ENCODE data around the gene NECTIN4. TPM values are rescaled to one million over a fixed set of nuclear protein-coding genes. Genes with fewer than 3 reads are reported as not detected.

NECTIN4 gene
- total and polyA plus RNA-seq, 2 experiments from 2014 or later, result 5.9 to 8.5 TPM

GRCh38 chr1:161084597-161084988, 4.8 kb downstream of the NECTIN4 start:
- Histone ChIP-seq H3K27me3 (no peaks in the 10 kb centered on the region), H3K4me2 (peak overlapping the region; percentile 73), H3K27ac (peak overlapping the region; percentile 99), H3K4me3 (no peak overlapping the region), H3K9me3 (ENCODE audit: low read depth) (no peaks in the 10 kb centered on the region), H2AFZ (no peak overlapping the region), H3K36me3 (replicated peaks; ENCODE audit: insufficient read depth, low read depth) (no peaks in the 10 kb centered on the region), H3K79me2 (peaks cover 13% of the 10 kb centered on the region), H3K9me2 (replicated peaks; ENCODE audit: insufficient read depth) (no peaks in the 10 kb centered on the region), H3K4me1 (ENCODE audit: insufficient read depth) (peaks cover 35% of the 10 kb centered on the region), H4K20me1 (ENCODE audit: insufficient read depth, poor library complexity, severe bottlenecking) (no peaks in the 10 kb centered on the region)
- peak; percentile 49 for DNase-seq (ENCODE audit: low spot score)
- 0% methylated on average over 1 of the region's 1 CpG for WGBS (ENCODE audit: low lambda C conversion rate, missing lambda C conversion rate)
- TF ChIP-seq CTCF (IDR thresholded peaks at IDR 0.05; ENCODE audit: poor library complexity) (no peak), EZH2phosphoT487 (IDR thresholded peaks at IDR 0.05; ENCODE audit: low read depth, severe bottlenecking, unreplicated experiment) (no peak), EZH2 (IDR thresholded peaks at IDR 0.05; ENCODE audit: borderline replicate concordance) (no peak)

- no peak overlapping the region for H2AFZ ChIP-seq
Measured at GRCh38 chr1:161083748-161084596, 5.4 kb downstream of the NECTIN4 start.

DNA sequence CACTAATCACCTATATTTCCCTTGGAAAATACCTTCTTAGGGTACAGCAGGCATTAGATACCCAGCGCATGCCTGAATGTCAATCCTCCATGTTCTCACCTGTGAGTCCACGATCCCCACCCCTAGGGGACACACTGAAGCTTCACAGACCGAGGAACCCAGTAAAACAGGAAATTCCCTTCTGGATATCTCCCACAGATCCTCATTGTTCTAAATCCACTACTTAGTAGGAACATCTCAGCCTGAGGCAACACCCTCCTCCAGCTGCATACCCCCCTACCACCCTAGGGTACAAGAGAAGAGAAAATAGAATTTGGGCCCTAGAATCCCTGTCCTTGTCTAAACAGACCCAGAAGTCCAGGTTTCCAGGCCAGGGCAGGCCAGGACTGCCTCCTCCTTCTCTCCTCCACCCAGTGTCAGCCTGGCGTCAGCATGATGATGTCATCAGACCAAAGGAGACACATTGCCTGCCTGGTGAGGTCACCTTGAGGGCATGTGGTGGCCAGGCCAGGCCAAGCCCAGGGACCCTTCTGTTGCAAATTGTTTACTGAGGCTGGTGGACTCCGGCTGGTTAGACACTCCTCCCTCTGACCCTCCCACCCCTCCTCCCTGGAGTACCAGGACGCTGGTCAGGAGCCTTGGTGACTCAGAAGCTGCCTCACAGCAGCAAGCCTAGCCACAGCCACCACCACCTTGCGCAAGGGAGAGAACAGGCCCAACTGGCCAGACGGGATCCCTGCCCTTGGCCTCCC, 6.2 kb downstream of the NECTIN4 start:
- H4K20me1 ChIP-seq (ENCODE audit: insufficient read depth, poor library complexity, severe bottlenecking), result no peaks in the 10 kb centered on the region
- peak overlapping the region; percentile 99 for H3K27ac ChIP-seq
- DNase-seq (ENCODE audit: low spot score), result peak; percentile 94
- H2AFZ ChIP-seq, result peak overlapping the region; percentile 22
- peaks cover 9% of the 10 kb centered on the region for H3K79me2 ChIP-seq
- H3K9me2 ChIP-seq (replicated peaks; ENCODE audit: insufficient read depth), result no peaks in the 10 kb centered on the region
- 35% methylated on average over 8 of the region's 8 CpGs for WGBS (ENCODE audit: low lambda C conversion rate, missing lambda C conversion rate)
- no peaks in the 10 kb centered on the region for H3K9me3 ChIP-seq (ENCODE audit: low read depth)
- H3K4me1 ChIP-seq (ENCODE audit: insufficient read depth), result peaks cover 35% of the 10 kb centered on the region
- TF ChIP-seq CTCF (IDR thresholded peaks at IDR 0.05; ENCODE audit: poor library complexity) (no peak), EZH2phosphoT487 (IDR thresholded peaks at IDR 0.05; ENCODE audit: low read depth, severe bottlenecking, unreplicated experiment) (no peak)
- no peaks in the 10 kb centered on the region for H3K27me3 ChIP-seq
- no peaks in the 10 kb centered on the region for H3K36me3 ChIP-seq (replicated peaks; ENCODE audit: insufficient read depth, low read depth)
- H3K4me3 ChIP-seq, result no peak overlapping the region
- H3K4me2 ChIP-seq, result peak overlapping the region; percentile 73

More at GRCh38 chr1:161083748-161084596, 5.4 kb downstream of the NECTIN4 start:
- 54% methylated on average over 10 of the region's 10 CpGs for WGBS (ENCODE audit: low lambda C conversion rate, missing lambda C conversion rate)
- Histone ChIP-seq H3K79me2 (peaks cover 13% of the 10 kb centered on the region), H3K4me2 (peak overlapping the region; percentile 73), H4K20me1 (ENCODE audit: insufficient read depth, poor library complexity, severe bottlenecking) (no peaks in the 10 kb centered on the region), H3K9me2 (replicated peaks; ENCODE audit: insufficient read depth) (no peaks in the 10 kb centered on the region), H3K9me3 (ENCODE audit: low read depth) (no peaks in the 10 kb centered on the region), H3K27me3 (no peaks in the 10 kb centered on the region), H3K36me3 (replicated peaks; ENCODE audit: insufficient read depth, low read depth) (no peaks in the 10 kb centered on the region), H3K4me1 (ENCODE audit: insufficient read depth) (peaks cover 35% of the 10 kb centered on the region), H3K27ac (peak overlapping the region; percentile 99), H3K4me3 (no peak overlapping the region)
- peak; percentile 52 for DNase-seq (ENCODE audit: low spot score)
- TF ChIP-seq CTCF (IDR thresholded peaks at IDR 0.05; ENCODE audit: poor library complexity) (no peak), EZH2 (IDR thresholded peaks at IDR 0.05; ENCODE audit: borderline replicate concordance) (no peak), EZH2phosphoT487 (IDR thresholded peaks at IDR 0.05; ENCODE audit: low read depth, severe bottlenecking, unreplicated experiment) (no peak)

All from hepatocyte (in vitro differentiated cells).